Prostate gland (tissue), 2 donors: Measurements from ENCODE around the gene CBX2.

Source experiments
- POLR2A ChIP-seq: fragments of 450-650 bp; IDR thresholded peaks from one replicate; pipeline ENCODE4 v1.6.1; 2016; ENCODE audit warnings: antibody characterized with exemption, mild to moderate bottlenecking
- POLR2AphosphoS5 ChIP-seq: sonication (generic); formaldehyde crosslinking; IDR thresholded peaks from one replicate; pipeline ENCODE4 v1.6.1; 2017; ENCODE audit warnings: antibody characterized with exemption
- TF ChIP-seq, protein P1 (sequence below), 4 experiments: fragments of 200-600 bp in 2 of 4; fragments of 450-650 bp in 2 of 4; sonication (generic) in 2 of 4; IDR thresholded peaks; 1 replicate in 3 of 4; 2 replicates in 1 of 4; pipeline ENCODE4 v1.5.1; 2016 to 2019; ENCODE audit warnings: antibody characterized with exemption in 4 of 4, mild to moderate bottlenecking in 2 of 4, moderate library complexity in 2 of 4

DNA sequence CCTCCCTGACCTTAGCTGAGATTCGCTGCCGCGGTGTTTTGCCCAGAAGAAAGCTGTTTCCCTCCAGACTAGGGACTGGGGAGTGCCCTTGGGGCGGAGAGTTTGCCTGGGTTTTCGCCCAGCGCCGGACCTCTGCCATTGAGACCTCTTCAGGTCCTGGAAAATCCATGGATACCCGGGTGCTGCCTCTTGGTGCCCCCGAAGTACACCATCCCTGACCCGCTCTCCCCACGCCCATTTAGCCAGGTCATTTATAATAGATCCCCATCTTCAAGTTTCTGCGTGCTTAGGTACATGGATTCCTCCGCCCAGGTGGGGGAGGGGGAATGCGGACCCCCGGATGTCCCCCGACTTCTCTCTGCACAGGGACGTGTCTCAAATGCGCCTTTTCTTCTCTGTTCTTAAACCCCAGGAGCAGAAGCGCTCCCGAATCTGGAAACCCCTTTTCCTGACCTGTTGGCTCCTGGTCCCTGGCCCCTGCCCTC is 34.0 kb downstream of the CBX2 start:
- TF ChIP-seq, protein P1, sequence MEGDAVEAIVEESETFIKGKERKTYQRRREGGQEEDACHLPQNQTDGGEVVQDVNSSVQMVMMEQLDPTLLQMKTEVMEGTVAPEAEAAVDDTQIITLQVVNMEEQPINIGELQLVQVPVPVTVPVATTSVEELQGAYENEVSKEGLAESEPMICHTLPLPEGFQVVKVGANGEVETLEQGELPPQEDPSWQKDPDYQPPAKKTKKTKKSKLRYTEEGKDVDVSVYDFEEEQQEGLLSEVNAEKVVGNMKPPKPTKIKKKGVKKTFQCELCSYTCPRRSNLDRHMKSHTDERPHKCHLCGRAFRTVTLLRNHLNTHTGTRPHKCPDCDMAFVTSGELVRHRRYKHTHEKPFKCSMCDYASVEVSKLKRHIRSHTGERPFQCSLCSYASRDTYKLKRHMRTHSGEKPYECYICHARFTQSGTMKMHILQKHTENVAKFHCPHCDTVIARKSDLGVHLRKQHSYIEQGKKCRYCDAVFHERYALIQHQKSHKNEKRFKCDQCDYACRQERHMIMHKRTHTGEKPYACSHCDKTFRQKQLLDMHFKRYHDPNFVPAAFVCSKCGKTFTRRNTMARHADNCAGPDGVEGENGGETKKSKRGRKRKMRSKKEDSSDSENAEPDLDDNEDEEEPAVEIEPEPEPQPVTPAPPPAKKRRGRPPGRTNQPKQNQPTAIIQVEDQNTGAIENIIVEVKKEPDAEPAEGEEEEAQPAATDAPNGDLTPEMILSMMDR (IDR thresholded peaks at IDR 0.05): no peak
- TF ChIP-seq POLR2AphosphoS5 (no peak), POLR2A (no peak)
